Measurements from ENCODE around the gene CDK17.
"Not testable (repeated sequence)": the region's sequence is repeated elsewhere in the genome, so short reads cannot be mapped to it uniquely, and the experiment has no call there.

The CDK17 gene

GRCh38 chr12:96323906-96324305 lies 76.3 kb downstream of the CDK17 start:
- no peak for DNase-seq (ENCODE audit: low spot score)
- no peak for FAIRE-seq

GRCh38 chr12:96322720-96323119 lies 77.5 kb downstream of the CDK17 start:
- FAIRE-seq, result no peak
- no peak for DNase-seq (ENCODE audit: low spot score)

- DNase-seq (ENCODE audit: low spot score), result no peak
- FAIRE-seq, result no peak
Measured at GRCh38 chr12:96321941-96322340, 78.3 kb downstream of the CDK17 start.

- FAIRE-seq; DNase-seq (ENCODE audit: low spot score): not testable (repeated sequence)
Measured at GRCh38 chr12:96317801-96318200, 82.4 kb downstream of the CDK17 start.

- DNase-seq (ENCODE audit: low spot score); FAIRE-seq: not testable (repeated sequence)
Measured at GRCh38 chr12:96315741-96316481, 84.3 kb downstream of the CDK17 start.

GRCh38 chr12:96314723-96315122 lies 85.5 kb downstream of the CDK17 start:
- DNase-seq (ENCODE audit: low spot score) (no peak), FAIRE-seq (no peak)

- no peak for FAIRE-seq
- DNase-seq (ENCODE audit: low spot score), result no peak
Measured at GRCh38 chr12:96313606-96314005, 86.6 kb downstream of the CDK17 start.

GRCh38 chr12:96311191-96311590 lies 89.0 kb downstream of the CDK17 start:
- FAIRE-seq (no peak), DNase-seq (ENCODE audit: low spot score) (no peak)

GRCh38 chr12:96310067-96310466 lies 90.2 kb downstream of the CDK17 start:
- DNase-seq (ENCODE audit: low spot score), result no peak
- FAIRE-seq, result no peak

GRCh38 chr12:96308881-96309280 lies 91.4 kb downstream of the CDK17 start:
- no peak for FAIRE-seq

GRCh38 chr12:96305665-96306064 lies 94.6 kb downstream of the CDK17 start:
- DNase-seq (ENCODE audit: low spot score) (no peak), FAIRE-seq (no peak)

More at GRCh38 chr12:96308881-96309280, 91.4 kb downstream of the CDK17 start:
- no peak for DNase-seq (ENCODE audit: low spot score)

- no peak for FAIRE-seq
- DNase-seq (ENCODE audit: low spot score), result no peak
Measured at GRCh38 chr12:96303653-96304052, 96.6 kb downstream of the CDK17 start.

GRCh38 chr12:96302687-96303310 lies 97.4 kb downstream of the CDK17 start:
- FAIRE-seq (no peak), DNase-seq (ENCODE audit: low spot score) (no peak)

GRCh38 chr12:96301732-96302131 lies 98.5 kb downstream of the CDK17 start:
- FAIRE-seq, result no peak
- no peak for DNase-seq (ENCODE audit: low spot score)

- no peak for FAIRE-seq
- DNase-seq (ENCODE audit: low spot score), result no peak
Measured at GRCh38 chr12:96300064-96300463, 100.2 kb downstream of the CDK17 start.

- FAIRE-seq (no peak), DNase-seq (ENCODE audit: low spot score) (no peak)
Measured at GRCh38 chr12:96297504-96297903, 102.7 kb downstream of the CDK17 start.

- DNase-seq (ENCODE audit: low spot score) (no peak), FAIRE-seq (no peak)
Measured at GRCh38 chr12:96295532-96296160, 104.6 kb downstream of the CDK17 start.

GRCh38 chr12:96294831-96295230 lies 105.4 kb downstream of the CDK17 start:
- no peak for DNase-seq (ENCODE audit: low spot score)
- no peak for FAIRE-seq

- no peak for DNase-seq (ENCODE audit: low spot score)
- FAIRE-seq, result no peak
Measured at GRCh38 chr12:96293093-96293492, 107.1 kb downstream of the CDK17 start.

GRCh38 chr12:96289067-96289466 lies 111.2 kb downstream of the CDK17 start:
- DNase-seq (ENCODE audit: low spot score) (no peak), FAIRE-seq (no peak)

GRCh38 chr12:96285158-96285557 lies 115.1 kb downstream of the CDK17 start:
- FAIRE-seq, result no peak
- DNase-seq (ENCODE audit: low spot score), result no peak

- DNase-seq (ENCODE audit: low spot score) (no peak), FAIRE-seq (peak; percentile 30)
Measured at GRCh38 chr12:96274331-96274730, 125.9 kb downstream of the CDK17 start.
